Stromal cell of bone marrow (primary cell): ENCODE measurements around the gene MACROH2A1.

Source experiments
- DNase-seq: peaks from one replicate; pipeline ENCODE4 v3.0.0-alpha.2; 2012; ENCODE audit warnings: low read depth

Gene MACROH2A1

DNA sequence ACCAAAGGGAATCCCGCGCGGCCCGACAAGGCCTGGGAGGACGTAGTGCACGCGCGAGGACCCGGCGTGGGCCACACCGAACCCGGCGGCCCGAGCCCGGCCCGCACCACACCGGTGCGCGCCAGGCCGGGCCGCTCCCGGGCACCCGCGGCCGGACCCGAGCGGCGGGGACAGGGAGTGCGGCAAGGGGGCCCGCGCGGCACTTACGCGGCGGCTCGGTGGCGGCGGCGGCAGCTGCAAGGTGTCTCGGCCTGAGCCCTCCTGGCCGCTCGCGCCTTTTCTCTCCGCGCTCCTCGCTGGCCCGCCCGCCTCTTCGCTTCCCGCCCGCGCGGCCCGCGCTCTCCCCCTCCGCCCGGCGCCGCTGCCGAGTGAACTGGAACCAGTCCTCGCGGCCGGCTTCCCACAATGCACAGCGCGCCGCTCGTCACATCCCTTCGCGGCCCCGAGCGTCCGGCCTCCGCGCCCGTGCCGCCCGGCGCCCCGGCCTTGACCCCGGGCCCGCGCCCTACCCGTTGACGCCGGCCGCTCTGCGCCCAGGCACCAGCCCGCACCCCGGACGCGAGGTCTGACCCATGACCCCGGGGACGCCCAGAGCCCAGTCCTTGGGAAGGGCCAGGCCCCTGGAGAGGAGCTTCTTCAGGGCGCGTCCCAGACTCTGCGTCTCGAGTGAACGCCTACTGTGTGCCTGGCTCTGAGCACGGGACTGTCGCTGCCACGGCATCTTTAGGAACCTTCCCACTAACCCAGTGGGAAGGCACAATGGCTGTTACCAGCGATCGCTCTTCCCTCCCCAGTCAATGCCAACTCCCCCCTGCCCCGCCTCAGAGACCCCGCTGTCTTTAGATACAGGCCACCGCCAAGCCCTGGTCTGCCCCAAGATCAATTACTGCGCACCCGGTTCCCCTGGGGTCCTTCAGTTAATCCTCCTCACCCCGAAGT is at the start of gene MACROH2A1:
MACROH2A1 (minus strand) TSS at position 377 of the 939 bp plus-strand sequence. CDS start 10,138 bp downstream, outside the sequence.
- DNase-seq: peak; percentile 81

DNA sequence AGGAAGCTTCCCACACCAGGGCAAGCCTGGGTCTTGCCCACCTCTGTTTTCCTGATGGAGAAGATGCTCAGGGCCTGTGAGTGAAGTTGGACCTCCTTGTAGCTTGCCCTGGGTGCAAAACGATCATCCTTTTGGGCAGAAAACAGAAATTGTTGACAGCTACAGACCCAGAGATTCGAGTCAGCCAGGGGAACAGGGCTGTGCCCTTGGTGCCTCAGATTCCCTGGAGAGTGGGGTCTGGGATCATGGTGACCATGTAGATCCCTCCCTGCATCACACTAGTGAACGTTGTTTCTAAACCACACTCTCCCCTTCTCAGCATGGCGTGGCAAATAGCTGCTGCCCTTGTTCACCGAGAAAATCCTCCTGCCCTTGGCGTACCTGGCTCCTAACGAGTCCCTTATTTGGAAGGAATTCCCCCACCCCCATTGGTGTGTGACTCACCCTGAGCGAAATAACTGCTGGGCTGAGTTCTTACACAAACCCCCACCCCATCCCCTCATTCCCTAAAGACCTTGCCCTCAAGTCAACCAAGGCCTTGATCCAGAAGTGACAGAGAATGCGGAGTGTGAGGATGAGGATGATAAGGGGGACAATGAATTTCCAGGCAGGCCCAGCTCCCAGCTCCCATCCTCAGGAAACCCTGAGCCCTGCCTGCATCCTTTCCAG is 49.2 kb upstream of the MACROH2A1 start:
- DNase-seq: no peak

DNA sequence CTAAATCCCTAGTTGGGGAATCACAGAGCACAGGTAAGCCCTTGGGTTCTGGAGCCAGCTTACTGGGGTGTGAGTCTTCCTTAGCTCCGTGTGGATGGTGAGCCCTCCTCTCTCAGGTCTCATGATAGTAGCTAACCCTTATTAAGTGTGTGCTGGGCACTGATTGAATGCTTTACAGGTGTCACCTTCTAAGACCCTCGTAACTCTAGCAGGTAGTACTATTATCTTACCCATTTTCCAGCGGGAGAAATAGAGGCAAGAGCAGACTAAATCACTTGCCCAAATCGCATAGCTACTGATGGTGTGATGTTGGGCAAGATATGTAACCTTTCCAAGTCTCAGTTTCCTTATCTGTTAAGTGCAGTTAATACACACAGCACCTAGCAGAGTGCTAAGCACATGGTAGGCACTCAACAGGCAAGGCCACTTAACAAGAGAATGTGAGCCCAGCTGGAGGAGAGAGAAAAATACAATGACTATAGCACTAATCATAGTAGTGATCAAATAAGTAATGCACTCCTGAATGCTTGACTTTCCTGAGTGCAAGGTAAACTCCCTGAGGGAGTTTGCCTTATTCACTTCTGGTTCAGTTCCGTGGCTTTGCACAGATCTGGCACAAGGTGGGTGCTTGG is 48.4 kb upstream of the MACROH2A1 start, which contains the start of gene DCANP1:
DCANP1 (minus strand) TSS at position 51 of the 632 bp plus-strand sequence. CDS start 240 bp downstream, outside the sequence.
- no peak for DNase-seq

DNA sequence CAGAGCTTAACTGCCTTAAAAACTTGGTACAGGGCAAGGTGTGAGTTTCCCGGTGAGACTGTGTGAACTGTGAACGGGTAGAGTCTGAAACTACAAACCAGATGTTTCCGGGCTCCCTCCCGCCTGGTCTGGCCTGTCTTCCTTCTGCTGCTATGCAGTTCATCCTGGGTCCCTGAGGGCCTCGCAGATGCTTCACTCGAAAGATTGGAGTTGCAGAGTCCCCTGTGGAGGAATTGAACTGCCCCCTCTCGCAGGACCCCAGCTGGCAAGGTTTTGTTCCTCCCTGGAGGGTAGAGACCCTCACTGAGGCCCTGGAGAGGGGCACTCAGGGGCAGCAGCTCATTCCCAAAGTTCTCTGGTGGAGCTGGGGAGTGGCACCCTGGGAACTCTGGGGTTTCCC is 47.6 kb upstream of the MACROH2A1 start:
- no peak for DNase-seq

DNA sequence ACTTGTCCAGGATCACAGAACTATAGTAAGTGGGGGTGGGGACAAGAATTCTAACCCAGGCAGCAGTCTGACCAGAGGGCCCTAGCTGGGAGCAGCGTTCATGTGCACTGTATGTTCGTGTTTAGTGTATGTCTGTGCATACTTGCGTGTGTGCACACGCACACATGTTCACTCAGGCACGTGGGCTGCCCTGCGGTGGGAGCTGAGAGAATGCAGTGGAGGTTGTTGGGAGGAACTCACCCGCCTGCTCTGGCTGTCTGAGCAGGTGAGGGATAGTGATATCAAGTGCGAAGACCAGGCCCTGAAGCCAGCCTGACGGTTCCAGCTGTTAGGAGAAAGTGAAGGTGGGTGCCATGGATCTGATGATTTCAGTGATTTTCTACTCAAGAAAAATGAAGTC is 47.2 kb upstream of the MACROH2A1 start:
- no peak for DNase-seq

DNA sequence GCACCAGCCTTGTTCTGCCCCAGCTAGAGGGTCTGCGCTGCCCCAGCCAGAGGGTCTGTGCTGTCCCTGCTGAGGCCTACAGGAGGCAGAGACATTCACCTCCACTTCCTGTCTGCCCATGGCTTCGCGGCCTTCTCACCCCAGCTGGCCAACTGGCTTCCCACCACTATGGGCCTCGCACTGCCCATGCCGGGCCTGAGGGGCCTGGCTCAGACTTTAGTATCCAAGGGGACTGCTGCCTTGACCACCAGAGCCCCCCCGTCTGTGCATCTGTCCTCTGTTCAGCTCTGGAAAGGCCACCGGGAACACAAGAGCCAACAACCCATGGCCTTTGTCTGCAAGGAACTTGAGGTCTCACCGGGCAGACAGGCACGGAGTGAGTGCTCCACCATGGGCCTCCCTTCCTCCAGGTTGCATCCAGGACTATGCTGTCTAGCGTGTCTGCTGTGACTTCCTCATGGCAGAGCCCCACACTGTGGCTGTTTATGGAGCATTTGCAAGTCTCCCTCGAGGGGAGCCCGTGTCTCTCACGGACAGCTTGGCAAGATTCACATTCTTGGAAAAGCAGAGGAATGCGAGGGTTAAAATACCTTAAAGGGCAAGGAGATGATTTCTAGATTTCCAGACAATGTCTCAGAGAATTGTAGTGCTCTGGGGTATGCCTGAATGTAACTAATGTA is 46.4 kb upstream of the MACROH2A1 start:
- DNase-seq: no peak

DNA sequence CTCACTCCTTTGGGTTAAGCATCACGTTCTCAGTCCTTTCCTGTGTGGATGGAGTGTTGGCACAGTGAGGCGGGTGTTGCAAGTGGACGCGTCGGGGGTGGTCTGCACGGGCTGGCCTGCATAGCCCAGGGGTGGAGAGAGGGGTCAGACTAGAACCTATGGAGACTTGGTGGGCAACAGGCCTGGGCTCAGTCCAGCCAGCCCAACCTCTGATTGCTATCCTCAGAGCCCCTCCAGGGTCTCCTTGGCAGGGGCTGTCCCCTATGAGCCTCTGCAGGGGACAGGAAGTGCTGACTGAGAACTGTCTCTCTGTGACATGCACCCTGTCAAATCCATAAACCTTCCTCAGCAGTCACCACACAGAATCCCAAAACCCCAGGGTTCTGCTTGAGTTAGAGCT is 45.9 kb upstream of the MACROH2A1 start:
- DNase-seq: no peak

DNA sequence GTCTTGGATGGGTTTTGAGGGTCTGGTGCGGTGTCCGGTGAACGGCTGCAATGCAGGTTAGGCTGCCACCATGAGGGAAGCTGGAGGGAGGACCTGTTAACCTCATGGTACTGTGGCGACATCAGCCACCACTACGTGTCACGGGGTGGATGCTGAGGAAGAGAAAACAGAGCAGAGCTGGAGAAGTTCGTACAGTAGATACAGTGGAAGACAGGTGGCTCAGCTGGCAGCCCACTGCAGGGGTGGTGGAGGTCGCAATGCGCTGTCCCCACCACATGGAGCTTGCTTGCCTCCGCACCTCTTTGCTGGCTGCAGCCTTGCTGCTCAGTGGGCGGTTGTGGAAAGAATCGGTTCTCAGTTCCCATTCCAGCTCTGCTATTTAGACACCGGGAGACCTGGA is 45.3 kb upstream of the MACROH2A1 start:
- DNase-seq: no peak

DNA sequence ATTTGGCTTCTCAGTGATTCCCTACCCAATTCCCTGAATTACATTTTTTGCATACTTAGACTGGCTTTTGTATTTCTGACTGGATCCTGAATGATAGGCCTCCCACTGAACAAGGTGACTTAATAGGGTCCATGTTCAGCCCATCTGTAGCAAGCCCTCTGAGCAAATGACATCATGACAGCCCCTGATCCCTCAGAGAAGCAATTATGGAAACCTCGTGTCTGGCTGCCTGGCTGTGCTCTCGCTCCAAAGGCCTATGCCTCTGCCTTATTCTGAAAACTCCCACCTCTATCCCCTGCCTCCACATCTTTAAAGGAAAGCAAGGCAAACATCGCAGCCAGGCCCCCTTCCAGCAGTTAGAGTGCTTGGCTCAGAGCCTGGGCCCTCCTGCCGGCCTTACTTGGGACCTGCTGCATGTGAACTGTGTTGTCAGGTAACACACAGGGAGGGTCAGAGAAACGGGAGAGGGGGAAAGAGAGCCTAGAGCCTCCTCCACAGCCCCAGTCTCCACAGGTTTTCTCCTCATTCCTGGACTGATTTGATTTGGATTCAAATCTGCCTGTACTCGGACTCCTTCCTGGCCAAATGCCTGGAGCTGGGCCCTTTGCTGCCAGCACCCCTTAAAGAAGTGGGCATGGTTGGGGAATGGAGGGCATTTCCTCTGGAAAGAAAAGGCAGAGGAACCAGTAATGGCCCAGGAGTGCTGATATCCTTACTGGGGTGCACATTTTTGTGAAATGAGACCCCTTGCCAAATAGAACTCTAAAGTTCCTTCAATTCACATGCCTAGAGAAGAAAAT is 44.3 kb upstream of the MACROH2A1 start:
- no peak for DNase-seq

DNA sequence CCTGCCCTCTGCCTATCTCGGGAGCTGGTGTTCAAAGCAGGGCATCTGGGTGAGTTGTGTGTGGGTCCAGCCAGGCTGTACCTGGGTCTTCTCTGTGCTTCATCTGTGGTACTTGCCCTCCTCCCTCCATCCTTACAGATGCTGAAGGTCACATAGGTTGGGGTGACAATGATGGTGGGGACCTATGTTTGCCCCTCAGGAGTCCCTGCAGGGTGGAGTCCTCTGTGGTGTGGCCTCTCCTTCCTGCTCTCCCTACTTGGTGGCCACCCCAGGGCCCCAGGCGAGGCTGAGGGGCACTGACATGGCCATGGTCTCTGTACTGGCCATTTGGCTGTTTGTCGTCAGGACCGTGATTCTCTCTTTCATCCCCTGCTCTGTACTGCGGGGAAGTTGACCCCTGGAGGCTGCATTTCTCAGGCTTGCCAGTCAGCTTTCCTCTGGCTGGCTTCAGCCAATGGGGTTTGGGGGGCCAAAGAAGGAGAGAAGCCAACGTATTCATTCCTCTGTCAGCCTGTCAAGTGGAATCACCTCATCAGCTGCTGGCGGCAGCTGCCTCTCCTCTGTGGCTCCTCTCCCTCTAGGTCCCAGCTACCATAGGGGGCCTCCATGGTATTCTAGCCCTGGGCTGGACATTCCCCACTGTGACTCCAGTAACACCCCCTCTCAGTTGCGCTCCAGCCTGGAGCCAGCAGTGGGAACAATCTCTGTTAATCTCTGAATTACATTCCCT is 43.6 kb upstream of the MACROH2A1 start:
- no peak for DNase-seq

DNA sequence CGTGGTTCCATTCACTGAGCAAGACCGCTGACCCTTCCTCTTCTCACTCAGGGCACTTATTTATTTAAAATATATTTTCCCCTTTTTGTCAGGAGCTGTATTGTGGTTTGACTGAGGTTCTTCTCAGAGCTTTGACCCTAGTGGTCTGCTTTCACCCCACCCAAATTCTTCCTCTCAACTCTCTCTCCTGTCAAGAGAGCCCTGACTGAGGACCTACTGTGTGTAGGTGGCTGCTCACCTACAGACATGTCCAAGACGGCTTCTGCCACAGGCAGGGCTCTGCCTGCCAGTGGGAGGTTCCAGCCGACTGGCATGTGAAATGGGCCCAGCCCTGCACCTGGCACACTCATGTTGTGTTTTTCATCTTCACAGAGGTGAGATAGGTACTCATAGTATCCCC is 42.9 kb upstream of the MACROH2A1 start:
- DNase-seq: no peak

DNA sequence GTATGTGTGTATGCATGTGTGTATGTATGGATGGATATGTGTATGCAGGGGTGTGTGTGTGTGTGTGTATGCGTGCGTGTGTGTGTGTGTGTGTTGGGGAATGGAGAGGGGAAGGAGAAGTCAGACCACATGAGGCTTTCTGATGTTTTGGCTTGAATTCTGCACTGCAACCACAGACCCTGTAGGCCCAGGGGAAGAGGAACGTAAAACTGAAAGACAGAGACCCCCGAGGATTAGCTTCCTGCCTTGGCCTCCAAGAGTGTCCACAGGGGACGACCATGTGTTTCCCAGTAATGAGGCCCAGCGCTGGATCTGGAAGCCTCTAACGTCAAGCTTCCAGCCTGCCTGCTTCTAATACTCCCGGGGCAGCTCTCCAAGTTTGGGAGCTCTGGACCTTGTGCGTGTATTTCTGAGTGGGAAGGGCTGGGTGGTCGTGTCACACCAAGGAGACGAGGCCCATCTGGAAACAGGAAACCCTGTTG is 42.4 kb upstream of the MACROH2A1 start:
- no peak for DNase-seq

DNA sequence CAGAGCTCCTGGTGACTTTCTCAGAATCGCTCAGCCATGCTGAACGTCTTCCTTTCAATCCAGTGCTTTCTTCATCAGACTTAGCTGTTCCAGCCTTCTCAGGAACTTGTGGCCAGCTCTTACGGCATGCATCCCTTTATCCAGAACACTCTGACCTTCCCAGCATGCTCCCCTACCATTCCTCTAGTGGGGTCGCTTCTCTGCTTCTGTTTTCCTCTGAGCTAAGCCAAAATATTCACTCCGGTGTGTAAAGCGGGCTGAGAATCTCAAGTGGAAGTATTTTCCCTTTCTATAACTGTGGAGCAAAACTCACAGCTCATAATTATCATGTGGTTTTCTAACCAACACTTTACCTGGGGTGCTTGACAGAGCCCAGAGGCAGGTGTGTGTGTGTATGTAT is 41.9 kb upstream of the MACROH2A1 start:
- no peak for DNase-seq

DNA sequence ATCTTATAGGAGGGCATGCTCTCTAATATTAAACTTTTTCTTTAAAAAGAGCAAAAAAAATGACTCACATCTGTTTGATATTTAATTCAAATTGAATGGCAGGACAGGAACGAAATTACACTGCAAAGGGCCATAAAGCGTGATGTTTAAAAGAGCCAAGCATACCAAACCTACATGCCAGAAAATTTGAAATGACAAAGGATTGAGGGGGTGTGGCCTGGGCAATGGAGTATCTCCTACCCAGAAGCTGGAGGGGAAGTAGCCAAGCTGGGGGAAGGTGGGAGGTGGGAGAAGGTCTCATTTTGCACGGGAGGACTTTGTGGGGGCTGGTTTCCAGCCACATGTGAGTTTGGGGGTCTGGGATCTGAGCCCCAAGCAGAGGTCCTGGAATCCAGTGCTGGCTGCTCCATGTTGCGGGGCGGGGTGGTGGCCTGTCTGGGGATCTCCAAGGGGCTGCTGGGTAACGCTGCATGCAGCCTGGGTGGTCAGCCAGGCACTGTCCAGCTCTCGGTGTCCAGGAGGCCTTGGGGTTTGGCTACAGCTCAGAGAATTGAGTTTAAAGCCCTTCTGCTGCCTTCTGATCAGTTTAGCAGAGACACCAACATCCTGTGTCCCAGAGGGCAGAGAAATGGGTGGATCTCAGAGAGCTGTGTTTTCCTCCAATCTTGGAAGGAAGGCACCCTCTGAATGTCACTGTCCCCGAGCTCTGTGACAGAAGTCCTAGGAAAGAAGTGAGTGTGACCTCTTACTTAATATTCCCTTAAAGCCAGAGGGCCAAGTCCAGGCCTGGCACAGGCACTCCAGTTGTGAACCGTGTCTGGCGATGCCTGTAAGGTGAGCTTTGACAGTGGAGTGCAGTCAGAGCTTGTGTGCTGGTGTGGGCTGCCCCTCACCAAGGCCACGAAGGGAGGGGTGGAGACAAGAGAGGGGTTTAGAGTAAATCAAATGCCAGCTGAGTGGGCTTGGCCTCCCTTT is 40.5 kb upstream of the MACROH2A1 start:
- DNase-seq: no peak

DNA sequence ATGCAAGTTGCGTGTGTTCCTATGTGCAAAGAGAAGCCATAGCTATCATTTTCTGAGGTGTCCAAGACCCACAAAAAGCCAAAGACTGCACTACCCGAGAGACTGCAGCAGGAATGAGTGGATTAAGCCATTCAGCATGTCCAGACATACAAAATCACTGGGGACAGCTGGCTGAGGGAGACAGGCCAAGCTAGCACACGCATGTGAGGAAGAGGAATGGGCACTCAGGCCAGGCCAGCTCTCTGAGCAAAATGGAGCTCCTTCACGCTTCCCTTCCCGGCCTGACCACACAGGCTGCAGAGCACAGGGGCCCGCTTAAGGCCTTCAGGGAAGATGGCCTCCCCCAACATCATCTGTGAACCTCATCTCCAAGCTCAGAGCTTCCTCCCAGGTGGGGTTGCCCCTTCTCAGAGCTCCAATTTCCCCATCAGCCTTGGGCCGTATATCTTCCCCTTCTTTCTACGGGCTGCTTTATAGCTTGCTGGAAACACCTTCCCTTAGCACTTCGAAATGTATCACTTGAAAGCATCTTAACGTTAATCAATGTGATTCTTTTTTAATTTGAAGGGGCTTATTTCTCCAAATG is 39.7 kb upstream of the MACROH2A1 start:
- no peak for DNase-seq

DNA sequence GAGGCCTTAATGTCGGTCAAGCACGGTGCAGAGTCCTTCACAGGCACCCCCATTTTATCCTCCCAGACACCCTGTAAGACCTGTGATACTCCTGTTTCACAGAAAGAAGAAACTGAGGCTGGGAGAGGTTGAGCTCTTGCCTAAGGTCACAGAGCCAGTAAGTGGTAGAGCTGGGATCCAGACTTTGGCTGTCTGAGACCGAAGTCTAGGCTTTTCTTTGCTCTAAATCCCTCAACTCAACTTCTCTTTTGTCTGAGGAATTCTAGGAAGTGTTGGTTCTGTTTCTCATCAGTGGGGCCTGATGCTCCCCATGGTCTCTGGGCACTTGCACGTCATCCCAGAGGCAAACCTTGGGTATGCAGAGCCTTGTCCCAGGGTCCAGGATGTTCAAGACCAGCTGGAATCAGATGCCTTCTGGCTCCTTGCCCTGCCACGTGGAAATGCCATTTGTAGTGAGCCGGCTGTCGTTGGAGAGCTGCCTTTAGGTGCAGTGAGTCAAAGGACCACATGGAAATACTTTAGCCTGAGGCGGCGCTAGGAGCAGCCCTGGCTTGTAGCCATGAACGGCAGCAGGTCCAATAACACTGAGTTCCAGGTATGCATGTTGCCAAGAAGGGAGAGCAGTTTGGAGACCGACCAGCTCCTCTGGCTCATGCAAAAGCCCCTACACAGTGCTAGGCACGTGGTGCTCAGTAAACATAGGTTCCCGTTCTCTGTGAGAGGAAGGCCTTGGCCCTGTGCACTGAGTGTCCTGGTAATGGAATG is 38.9 kb upstream of the MACROH2A1 start:
- peak; percentile 67 for DNase-seq

DNA sequence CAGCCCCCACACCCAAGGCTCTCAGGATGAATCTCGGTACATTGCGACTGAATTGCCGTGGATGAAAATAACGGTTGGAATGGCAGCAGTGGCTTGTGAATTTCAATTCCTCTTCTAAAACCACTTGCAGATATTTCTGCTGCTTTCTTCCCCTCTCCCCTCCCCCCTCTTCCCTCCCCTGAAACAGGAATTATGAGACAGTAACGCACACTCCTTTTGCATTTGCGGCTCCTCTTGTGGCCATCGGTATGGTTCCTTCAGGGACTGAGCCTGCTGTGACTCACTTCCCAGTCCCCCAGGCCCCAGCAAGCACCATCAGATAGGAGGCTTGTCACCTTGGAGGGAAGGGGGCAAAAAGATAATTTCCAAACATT is 38.4 kb upstream of the MACROH2A1 start:
- no peak for DNase-seq

DNA sequence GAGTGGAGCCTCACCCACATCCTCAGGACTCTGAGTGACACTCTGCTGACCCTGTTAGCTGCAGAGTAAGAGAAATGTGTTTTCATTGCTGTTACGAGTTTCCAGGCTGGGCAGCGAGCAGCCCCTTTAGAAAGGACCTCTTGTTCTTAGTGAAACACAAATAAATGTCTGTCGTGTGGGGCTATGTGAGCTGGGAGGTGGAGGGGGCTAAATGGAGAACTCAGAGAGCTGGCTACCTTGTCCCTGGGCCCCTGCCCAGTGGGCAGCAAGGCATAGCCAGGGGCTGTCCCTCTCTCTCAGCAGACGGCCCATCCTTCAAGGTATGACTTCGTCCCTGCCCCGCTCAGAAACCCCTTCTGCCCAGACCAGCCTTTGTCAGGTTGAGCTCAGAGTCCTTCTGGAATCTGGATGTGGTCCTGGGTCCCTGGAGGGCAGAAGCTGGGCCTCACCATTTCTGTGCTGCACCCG is 38.0 kb upstream of the MACROH2A1 start:
- DNase-seq: no peak
